Stimulated activated CD4-positive, alpha-beta T cell treated with anti-CD3 and anti-CD28 coated beads, Interleukin-1b, Interleukin-23, amount 100 ng/mL, for 4 hours (primary cell): ENCODE data around the gene OR51B4.
"Not testable (repeated sequence)": the region's sequence is repeated elsewhere in the genome, so short reads cannot be mapped to it uniquely, and the experiment has no call there.

Experiments
- DNase-seq, 2 donors: peaks; one replicate each; pipeline ENCODE4 v3.0.0-alpha.2; 2020; ENCODE audit warnings: low read depth in 2 of 2

The OR51B4 gene

DNA sequence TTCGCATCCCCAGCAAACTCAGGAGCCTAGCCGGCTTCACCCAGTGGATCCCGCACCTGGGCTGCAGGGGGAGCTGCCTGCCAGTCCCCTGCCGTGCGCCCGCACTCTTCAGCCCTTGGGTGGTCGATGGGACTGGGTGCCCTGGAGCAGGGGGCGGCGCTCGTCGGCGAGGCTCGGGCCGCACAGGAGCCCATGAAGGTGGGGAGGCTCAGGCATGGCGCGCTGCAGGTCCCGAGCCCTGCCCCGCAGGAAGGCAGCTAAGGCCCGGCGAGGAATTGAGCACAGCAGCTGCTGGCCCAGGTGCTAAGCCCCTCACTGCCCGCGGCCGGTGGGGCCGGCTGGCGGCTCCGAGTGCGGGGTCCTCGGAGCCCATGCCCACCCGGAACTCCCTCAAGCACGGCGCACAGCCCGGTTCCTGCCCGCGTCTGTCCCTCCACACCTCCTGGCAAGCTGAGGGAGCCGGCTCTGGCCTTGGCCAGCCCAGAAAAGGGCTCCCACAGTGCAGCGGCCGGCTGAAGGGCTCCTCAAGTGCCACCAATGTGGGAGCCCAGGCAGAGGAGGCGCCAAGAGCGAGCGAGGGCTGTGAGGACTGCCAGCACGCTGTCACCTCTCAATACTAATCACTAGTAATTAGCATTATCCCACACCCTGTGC lies 7.3 kb downstream of the OR51B4 start:
- DNase-seq = not testable (repeated sequence)

DNA sequence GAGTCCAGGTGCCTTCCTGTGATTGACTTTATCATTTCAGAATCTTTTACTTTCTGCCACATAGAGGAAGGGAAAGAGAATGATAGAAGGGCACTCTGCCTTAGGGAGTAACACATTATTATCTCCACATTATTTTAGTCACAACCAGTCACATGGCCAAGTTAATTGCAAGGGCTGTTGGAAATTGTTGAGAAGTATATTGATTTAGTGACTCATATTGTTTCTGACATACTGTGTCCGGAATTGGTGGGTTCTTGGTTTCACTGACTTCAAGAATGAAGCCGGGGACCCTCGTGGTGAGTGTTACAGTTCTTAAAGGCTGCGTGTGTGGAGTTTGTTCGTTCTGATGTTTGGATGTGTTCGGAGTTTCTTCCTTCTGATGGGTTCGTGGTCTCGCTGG lies 8.7 kb downstream of the OR51B4 start:
- no peak for DNase-seq

DNA sequence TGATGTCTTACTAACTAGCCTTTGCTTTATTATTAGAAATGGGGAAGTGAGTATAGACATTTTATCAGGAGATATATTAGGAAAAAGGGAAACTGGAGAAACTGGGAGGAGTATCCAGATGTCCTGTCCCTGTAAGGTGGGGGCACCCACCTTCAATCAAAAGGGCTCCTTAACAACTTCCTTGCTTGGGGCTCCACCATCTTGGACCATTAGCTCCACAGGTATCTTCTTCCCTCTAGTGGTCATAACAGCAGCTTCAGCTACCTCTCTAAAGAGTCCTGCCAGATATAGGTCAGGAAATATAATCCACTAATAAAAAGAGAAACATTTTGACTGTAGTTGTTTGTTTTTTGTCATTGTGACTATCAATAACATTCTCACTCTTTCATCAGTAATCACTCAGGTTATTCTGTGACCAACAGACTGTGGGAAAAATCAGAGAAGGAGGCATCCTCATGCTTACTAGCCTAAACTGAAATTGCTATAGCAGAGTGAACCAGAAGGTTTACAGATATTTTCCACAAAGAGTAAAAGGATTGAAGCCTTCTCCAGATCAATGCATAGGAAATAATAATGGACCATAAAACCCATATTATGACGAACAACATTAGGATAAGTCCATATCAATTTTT lies 10.4 kb downstream of the OR51B4 start:
- no peak for DNase-seq

DNA sequence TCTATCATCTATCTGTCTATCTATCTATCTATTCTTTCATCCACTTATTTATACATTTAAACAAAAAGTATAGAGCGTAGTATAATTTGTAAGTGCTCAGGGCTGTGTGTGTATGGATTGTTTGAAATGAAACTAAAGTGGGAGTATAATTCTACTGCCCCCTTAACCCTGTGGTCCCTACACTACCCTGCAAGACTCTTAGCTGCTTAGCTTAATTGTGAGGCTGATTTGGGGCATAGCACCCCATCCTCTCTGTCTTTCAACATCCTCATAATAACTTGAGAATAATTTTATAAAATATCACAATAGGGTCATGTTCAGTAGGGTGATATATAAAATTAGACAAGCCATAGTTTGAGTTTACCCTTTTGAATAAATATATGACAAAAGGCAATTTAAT lies 11.6 kb downstream of the OR51B4 start:
- no peak for DNase-seq

DNA sequence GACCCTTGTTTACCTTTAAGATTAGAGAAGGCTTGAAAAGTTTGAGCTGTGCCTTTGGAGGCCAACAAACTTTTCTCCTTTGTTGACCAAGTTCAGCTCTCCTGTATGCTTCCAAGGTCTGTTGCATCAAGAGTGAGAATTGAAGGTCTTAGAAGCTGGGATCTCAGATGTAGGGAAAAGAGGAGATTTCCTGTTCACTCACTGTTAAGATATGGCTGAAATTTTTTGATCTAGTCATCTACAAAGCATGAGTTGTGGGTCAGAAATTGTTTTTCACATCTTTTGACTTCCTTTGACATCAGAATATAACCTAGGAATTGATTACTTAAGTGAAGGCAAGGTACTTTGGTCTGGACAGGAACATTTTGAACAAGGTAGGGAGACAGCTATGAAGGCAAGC lies 12.1 kb downstream of the OR51B4 start:
- no peak for DNase-seq

DNA sequence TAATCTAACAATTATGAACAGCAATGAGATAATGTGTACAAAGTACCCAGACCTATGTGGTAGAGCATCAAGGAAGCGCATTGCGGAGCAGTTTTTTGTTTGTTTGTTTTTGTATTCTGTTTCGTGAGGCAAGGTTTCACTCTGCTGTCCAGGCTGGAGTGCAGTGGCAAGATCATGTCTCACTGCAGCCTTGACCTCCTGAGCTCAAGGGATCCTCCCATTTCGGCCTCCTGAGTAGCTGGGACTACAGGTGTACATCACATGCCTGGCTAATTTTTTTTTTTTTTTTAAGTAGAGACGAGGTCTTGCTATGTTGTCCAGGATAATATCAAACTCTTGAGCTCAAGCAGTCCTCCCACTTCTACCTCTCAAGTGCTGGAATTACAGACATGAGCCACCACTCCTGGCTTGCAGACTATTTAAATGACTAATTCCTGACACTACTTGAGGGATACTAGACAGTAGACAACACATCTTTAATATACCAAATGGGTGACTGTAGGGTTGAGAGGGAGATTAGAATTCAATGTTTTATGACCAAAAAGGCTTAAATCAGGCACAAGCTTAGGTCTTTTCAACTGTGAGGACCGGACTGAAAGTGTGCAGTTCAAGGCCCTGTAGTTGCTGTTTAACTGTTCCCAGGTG lies 12.7 kb downstream of the OR51B4 start:
- no peak for DNase-seq

DNA sequence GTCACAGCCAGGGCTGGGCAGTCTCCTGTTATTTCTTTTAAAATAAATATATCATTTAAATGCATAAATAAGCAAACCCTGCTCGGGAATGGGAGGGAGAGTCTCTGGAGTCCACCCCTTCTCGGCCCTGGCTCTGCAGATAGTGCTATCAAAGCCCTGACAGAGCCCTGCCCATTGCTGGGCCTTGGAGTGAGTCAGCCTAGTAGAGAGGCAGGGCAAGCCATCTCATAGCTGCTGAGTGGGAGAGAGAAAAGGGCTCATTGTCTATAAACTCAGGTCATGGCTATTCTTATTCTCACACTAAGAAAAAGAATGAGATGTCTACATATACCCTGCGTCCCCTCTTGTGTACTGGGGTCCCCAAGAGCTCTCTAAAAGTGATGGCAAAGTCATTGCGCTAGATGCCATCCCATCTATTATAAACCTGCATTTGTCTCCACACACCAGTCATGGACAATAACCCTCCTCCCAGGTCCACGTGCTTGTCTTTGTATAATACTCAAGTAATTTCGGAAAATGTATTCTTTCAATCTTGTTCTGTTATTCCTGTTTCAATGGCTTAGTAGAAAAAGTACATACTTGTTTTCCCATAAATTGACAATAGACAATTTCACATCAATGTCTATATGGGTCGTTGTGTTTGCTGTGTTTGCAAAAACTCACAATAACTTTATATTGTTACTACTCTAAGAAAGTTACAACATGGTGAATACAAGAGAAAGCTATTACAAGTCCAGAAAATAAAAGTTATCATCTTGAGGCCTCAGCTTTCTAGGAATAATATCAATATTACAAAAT lies 13.4 kb downstream of the OR51B4 start:
- DNase-seq = no peak

DNA sequence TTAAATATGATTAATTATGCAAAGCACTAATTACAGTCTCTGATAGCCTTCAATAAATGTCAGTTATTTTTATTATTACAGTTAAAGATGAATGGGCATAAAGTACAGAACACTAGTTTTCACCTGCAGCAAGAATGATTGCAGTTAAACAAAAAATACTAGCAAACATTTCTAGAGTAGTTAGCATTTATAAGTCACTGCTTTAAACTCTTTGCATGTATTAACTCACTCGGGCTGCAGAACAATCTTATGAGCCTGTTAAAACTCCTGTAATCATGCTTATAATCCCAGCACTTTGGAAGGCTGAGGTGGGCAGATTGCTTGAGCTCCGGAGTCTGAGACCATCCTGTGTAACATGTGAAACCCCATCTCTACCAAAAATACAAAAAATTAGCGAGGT lies 14.8 kb downstream of the OR51B4 start:
- no peak for DNase-seq

DNA sequence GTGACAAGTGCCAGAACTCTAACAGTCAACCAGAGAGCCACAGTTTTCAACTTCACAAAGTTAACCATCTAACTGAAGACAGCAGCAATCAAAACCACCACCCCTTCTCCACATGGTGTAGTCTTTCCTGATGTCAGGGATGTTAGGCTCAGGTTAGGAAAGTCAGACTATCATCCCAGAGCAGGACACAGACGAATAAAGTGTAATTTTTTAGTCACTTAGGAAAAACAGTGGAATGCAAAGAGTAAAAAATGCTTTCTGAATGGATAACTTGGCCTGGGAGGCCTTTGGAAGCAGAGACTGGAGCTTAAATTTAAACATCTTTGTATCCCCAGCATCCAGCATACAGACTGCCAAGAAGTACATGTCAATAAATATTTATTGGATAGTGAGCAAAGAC lies 15.4 kb downstream of the OR51B4 start:
- no peak for DNase-seq

DNA sequence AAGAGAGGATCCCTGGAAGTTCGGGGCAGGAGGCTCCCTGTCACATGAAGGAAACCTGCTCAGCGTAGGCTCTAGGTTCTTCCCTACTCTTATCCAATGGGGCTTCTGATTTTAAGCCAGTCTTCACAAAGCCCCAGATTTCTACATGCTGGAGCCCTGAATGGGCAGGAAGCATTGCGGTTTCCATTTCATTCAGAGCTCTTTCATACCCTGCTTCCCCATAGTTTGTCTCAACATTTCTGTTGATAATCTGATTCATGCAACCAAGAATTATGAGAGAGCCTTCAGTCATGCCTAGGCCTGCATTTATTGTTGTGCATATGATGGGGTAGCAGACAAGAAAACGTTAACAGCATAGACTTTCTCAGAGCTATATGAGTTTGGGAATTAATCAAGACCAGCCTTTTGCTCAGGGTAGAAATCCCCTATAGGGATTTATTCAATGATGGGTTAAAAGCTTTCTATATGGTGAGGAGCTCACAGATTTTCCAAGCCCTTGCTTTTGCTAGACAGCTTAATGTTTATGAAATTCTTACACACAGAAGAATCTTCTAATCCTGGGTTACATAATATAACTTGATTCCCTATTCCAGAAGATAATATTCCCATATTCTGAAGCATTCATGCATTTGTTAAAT lies 15.9 kb downstream of the OR51B4 start:
- no peak for DNase-seq

DNA sequence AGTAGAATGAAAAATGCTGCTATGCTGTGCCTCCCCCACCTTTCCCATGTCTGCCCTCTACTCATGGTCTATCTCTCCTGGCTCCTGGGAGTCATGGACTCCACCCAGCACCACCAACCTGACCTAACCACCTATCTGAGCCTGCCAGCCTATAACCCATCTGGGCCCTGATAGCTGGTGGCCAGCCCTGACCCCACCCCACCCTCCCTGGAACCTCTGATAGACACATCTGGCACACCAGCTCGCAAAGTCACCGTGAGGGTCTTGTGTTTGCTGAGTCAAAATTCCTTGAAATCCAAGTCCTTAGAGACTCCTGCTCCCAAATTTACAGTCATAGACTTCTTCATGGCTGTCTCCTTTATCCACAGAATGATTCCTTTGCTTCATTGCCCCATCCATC lies 17.1 kb downstream of the OR51B4 start:
- DNase-seq = no peak

DNA sequence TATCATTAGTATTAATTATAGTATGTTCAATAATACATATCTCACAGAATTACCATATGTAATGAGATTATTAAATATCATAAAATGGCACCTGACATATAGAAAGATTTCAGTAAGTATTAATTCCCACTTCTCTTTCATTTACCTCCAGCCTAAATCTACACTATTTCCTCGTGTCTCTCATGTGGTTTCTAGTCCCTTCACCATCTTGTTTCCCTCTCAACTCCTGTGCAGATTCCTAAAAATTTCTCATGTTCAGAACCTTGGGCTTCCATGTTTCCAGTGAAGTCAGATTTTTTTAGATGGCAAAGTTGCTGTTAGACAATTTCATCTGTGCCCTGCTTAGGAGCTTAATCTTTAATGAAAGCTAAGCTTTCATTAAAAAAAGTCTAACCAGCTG lies 17.9 kb downstream of the OR51B4 start:
- DNase-seq = no peak

DNA sequence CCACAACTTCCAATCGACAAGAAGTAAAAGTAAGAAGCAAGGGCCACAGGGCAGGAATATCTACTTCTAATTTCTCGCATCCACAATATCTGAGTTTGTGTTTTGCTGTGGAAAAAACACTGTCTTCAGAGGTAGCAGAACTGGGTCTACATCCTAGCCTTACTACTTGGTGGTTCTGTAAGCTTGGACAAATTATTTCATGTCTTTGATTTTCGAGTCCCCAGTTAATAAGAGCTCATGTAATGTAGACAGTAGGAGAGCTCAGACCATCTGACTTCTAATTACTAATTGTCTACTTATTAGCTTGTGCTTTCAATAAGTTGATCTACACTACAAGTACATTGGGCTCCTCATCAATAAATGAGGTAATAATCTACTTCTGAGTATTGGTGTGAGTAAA lies 18.7 kb downstream of the OR51B4 start:
- no peak for DNase-seq

DNA sequence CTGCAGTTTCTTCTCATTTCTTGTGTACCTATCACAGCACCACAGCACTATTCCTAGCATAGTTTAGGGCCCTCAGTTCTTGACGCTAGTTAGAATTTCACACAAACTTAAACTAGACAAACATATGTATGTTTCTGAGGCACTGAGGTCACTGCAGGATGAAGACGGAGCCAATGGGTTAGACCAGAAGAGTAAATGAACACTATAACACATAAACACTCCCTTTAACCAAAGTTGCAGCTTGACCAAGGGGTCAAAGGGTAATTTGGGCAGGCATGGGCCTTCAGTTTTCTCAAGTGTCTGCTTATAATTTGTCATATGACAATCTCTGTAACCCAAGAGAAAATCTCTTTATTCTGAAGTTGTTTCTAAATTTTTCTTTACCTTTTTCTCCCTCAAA lies 19.1 kb downstream of the OR51B4 start:
- DNase-seq = no peak

DNA sequence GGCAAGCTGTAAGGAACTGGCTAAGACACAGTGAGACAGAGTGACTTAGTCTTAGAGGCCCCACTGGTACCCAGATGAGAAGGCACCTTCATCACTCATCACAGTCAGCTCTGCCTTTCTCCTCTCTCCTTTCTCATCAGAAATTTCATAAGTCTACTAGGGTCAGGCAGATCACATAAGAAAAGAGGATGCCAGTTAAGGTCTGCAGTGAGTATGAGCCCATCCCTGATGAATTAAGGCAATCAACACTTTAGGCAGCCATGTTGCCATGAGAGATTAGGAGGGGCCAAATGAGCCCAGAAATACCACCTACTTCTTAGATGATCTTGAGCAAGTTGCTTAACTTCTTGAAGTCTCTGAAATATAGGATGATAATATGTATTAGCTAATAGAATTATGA lies 20.1 kb downstream of the OR51B4 start:
- DNase-seq = no peak

DNA sequence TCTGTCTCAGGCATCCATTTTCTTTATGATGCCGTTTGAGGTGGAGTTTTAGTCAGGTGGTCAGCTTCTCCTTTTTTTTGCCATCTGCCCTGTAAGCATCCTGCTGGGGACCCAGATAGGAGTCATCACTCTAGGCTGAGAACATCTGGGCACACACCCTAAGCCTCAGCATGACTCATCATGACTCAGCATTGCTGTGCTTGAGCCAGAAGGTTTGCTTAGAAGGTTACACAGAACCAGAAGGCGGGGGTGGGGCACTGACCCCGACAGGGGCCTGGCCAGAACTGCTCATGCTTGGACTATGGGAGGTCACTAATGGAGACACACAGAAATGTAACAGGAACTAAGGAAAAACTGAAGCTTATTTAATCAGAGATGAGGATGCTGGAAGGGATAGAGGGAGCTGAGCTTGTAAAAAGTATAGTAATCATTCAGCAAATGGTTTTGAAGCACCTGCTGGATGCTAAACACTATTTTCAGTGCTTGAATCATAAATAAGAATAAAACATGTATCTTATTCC lies 21.1 kb downstream of the OR51B4 start:
- DNase-seq = no peak

DNA sequence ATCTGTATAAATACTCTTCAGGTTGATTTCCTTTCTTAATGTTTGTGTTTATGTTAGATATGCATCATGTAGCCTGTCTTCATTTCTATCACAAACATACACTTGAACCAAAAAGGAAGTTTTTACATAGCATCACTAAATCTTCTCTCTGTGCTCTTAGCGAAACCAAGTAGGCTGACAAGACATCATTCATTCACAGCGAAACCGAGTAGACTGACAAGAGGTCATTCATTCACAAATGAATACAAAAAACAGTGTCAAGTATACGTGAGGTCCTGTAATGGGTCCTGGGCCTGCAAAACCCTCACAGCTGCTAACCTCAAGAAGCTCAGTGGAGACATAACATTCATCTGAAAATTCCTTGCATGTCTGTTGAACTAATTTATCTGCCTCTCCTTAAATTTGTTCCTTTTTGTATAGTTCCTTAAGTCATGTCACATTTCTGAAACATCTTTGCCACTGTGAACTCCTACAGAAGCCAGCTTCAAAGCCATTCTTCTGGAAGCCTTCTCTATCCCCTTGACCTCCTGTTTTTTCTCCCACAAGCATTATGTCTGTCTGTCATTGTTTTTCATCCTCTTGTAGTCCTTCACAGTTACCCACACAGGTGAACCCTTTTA lies 22.2 kb downstream of the OR51B4 start:
- no peak for DNase-seq

DNA sequence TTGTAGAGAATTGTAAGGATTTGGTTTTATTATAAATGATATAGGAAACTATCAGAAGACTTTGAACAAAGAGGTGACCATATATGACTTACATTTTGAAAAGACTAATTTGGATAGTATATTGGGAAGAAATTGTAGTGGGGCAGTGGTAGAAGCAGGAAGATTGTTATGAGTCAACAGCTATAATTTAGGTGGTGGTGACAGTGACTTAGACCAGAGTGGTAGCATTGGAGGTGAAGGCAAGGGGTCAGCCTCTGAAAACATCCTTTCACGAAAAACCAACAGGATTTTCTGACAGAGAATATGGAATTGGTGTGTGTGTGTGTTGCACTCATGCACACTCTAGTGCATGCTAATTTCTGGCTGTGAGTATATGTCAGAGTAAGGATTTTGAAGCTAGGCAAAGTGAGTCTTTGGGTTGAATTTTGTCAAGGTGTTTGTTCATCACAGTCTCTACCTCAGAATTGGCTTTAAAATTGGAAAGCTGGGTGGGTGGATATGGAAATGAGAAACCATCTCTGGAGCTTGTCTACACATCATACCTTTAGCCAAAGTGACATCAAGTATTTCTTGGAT lies 23.9 kb downstream of the OR51B4 start:
- no peak for DNase-seq

DNA sequence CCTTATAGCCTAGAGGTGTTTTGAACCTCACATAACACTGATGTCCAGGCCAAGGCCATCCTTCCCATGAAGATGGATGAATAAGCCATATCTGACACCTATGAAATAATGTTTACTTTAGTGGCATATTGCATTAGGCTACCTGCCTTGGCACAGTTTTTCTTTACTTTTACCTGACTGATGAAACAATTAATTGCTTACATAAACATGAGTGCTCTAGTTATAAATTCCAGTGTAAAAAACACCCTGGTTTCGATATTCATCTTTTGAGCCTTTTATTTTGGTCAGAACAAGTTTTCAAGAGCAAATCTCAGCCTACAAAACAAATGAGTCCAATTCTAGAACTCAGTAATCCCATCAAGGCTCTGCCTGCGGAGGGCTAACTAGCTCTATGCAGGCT lies 25.0 kb downstream of the OR51B4 start:
- no peak for DNase-seq

DNA sequence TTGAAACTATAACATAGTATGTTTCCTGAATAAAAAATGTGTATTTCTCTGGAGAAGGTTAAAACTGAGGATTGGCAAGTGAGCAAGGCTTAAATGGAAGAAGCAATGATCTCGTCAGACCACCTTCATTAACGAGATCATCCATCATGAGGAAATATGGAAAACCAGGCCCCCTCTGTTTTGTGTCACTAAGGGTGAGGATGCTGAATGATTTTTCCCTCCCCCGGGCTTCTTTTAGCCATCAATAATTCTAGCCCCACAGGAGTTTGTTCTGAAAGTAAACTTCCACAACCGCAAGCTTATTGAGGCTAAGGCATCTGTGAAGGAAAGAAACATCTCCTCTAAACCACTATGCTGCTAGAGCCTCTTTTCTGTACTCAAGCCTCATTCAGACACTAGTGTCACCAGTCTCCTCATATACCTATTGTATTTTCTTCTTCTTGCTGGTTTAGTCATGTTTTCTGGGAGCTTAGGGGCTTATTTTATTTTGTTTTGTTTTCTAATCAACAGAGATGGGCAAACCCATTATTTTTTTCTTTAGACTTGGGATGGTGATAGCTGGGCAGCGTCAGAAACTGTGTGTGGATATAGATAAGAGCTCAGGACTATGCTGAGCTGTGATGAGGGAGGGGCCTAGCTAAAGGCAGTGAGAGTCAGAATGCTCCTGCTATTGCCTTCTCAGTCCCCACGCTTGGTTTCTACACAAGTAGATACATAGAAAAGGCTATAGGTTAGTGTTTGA lies 26.2 kb downstream of the OR51B4 start:
- no peak for DNase-seq
